Panc1 (cell line): ENCODE data around the gene ANP32E.

Experiments used
- CTCF ChIP-seq: fragments of 450-650 bp; IDR thresholded peaks from 2 replicates; pipeline ENCODE4 v1.5.1; 2017; ENCODE audit warnings: mild to moderate bottlenecking
- SIN3A ChIP-seq: IDR thresholded peaks from 2 replicates; pipeline ENCODE4 v1.6.1; 2012; ENCODE audit warnings: low read depth, mild to moderate bottlenecking, low read length, moderate library complexity, borderline replicate concordance; ENCODE audit not compliant: insufficient read depth
- TCF7L2 ChIP-seq: IDR thresholded peaks from 2 replicates; pipeline ENCODE4 v1.6.1; 2011; ENCODE audit warnings: mild to moderate bottlenecking, low read depth, low read length, inconsistent platforms
- TF ChIP-seq, protein P1 (sequence below), 2 experiments: IDR thresholded peaks; 2 replicates each; pipeline ENCODE4 v1.6.1; 2011 to 2012; ENCODE audit warnings: low read depth in 2 of 2, control low read depth in 1 of 2, low read length in 1 of 2, mild to moderate bottlenecking in 1 of 2, moderate library complexity in 1 of 2; ENCODE audit not compliant: insufficient read depth in 1 of 2

- TF ChIP-seq, protein P1, sequence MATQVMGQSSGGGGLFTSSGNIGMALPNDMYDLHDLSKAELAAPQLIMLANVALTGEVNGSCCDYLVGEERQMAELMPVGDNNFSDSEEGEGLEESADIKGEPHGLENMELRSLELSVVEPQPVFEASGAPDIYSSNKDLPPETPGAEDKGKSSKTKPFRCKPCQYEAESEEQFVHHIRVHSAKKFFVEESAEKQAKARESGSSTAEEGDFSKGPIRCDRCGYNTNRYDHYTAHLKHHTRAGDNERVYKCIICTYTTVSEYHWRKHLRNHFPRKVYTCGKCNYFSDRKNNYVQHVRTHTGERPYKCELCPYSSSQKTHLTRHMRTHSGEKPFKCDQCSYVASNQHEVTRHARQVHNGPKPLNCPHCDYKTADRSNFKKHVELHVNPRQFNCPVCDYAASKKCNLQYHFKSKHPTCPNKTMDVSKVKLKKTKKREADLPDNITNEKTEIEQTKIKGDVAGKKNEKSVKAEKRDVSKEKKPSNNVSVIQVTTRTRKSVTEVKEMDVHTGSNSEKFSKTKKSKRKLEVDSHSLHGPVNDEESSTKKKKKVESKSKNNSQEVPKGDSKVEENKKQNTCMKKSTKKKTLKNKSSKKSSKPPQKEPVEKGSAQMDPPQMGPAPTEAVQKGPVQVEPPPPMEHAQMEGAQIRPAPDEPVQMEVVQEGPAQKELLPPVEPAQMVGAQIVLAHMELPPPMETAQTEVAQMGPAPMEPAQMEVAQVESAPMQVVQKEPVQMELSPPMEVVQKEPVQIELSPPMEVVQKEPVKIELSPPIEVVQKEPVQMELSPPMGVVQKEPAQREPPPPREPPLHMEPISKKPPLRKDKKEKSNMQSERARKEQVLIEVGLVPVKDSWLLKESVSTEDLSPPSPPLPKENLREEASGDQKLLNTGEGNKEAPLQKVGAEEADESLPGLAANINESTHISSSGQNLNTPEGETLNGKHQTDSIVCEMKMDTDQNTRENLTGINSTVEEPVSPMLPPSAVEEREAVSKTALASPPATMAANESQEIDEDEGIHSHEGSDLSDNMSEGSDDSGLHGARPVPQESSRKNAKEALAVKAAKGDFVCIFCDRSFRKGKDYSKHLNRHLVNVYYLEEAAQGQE (IDR thresholded peaks at IDR 0.05; ENCODE audit: insufficient read depth in 1 of 2, low read depth in 2 of 2, low read length in 1 of 2): no peak
- TF ChIP-seq CTCF (no peak), TCF7L2 (no peak), SIN3A (no peak)
Observed at GRCh38 chr1:150282558-150282958, 46.6 kb upstream of the ANP32E start.
